SK-N-SH (cell line): ENCODE data around the gene HELT.
"Not testable (repeated sequence)": the region's sequence is repeated elsewhere in the genome, so short reads cannot be mapped to it uniquely, and the experiment has no call there.

Experiments used
- CTCF ChIP-seq: fragments of 200-600 bp; sonication (generic); IDR thresholded peaks from 2 replicates; pipeline ENCODE4 v1.6.1; 2017; ENCODE audit warnings: antibody characterized with exemption, mild to moderate bottlenecking, moderate library complexity
- FOXM1 ChIP-seq: IDR thresholded peaks from 2 replicates; pipeline ENCODE4 v1.4.0; 2012; ENCODE audit warnings: low read depth, mild to moderate bottlenecking
- GABPA ChIP-seq: IDR thresholded peaks from 2 replicates; pipeline ENCODE4 v1.4.0; 2012; ENCODE audit warnings: low read depth, mild to moderate bottlenecking
- IRF3 ChIP-seq: fragments of 150-350 bp; IDR thresholded peaks from 2 replicates; pipeline ENCODE4 v1.6.1; 2016; ENCODE audit warnings: mild to moderate bottlenecking, low read depth, low read length
- MEF2A ChIP-seq: IDR thresholded peaks from 2 replicates; pipeline ENCODE4 v1.4.0; 2012; ENCODE audit warnings: low read depth, borderline replicate concordance
- MXI1 ChIP-seq: IDR thresholded peaks from 2 replicates; pipeline ENCODE4 v1.6.1; 2012; ENCODE audit warnings: mild to moderate bottlenecking, low read depth, low read length, improper control_type of control experiment
- POLR2AphosphoS5 ChIP-seq: IDR thresholded peaks from 2 replicates; pipeline ENCODE4 v1.6.1; 2012; ENCODE audit warnings: low read depth, low read length
- REST ChIP-seq: IDR thresholded peaks from 2 replicates; pipeline ENCODE4 v1.6.1; 2012; ENCODE audit warnings: mild to moderate bottlenecking, low read depth, low read length, moderate library complexity
- SIN3A ChIP-seq: IDR thresholded peaks from 2 replicates; pipeline ENCODE4 v1.6.1; 2012; ENCODE audit warnings: low read depth, mild to moderate bottlenecking, low read length, moderate library complexity, borderline replicate concordance
- SMC3 ChIP-seq: IDR thresholded peaks from 2 replicates; pipeline ENCODE4 v1.6.1; 2012; ENCODE audit warnings: low read depth, low read length, improper control_type of control experiment
- YY1 ChIP-seq: IDR thresholded peaks from 2 replicates; pipeline ENCODE4 v1.4.0; 2012; ENCODE audit warnings: low read depth, mild to moderate bottlenecking

GRCh38 chr4:184976348-184976747 lies 41.9 kb upstream of the HELT start:
- TF ChIP-seq POLR2AphosphoS5, IRF3, GABPA, YY1, REST, MEF2A, MXI1, SIN3A, CTCF, SMC3, FOXM1: not testable (repeated sequence)
